HG02938 (cell line): Measurements from ENCODE around the gene BRD3OS.

ENCODE experiments used
- ATAC-seq: cut with Tn5 transposase; IDR thresholded peaks from one replicate; pipeline ENCODE4 v1.9.1; 2021; ENCODE audit warnings: mild to moderate bottlenecking, moderate library complexity; ENCODE audit not compliant: unreplicated experiment

BRD3OS gene

DNA sequence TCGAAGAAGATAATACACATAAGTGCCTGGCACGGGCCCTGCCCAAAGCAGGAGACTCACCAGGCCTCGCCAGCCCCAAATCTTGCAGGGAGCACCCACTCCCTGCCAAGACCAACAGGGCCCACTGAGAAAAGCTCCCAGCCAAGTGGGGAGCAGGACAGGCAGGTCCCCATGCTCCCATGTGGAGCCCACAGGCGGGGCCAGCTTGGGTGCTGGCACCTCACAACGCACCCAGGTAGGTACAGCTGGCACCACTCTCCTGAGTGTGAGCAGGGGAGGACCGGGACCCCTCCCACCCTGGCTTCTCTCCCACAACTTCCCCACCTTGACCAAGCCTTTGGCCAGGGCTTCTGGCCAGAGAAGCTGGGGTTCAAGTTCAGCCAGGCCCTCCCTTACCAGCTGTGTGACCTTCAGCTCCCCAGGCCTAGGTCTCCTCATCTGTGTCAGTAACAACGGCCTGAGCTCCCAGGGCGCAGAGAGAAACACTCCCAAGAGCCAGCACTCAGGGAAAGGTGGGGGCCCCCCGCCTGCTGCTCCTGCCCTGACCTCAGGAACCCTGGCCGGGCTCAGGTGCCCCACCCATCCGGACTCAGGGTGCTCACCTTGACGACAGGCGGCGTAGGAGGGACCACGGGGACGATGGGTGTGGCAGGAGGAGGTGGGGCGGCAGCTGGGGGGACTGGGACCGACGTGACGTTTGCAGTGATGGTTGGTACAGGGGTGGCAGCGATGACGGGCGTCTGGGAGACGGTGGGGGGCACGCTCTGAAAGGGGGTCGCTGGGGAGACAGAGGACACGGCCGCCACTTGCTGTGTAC, 24.7 kb downstream of the BRD3OS start:
- no peak for ATAC-seq

DNA sequence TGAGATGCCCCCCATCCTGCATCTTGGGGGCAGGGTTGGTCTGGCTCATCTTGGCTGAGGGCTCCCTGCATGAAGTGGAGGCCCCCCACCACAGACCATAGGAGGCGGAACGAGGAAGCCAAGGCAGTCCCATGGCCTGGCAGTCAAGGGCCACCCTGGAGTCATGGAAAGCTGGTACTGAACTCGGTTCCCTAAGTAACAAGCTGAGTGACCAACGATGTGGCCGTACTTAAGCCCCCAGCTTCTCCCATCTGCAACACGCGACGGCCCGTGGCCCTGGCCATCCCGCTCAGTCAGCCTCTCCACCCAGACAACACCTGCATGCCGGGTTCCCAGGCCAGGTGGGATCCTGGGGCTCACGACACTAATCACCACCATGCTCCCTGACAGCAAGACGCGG, 25.4 kb downstream of the BRD3OS start:
- no peak for ATAC-seq

DNA sequence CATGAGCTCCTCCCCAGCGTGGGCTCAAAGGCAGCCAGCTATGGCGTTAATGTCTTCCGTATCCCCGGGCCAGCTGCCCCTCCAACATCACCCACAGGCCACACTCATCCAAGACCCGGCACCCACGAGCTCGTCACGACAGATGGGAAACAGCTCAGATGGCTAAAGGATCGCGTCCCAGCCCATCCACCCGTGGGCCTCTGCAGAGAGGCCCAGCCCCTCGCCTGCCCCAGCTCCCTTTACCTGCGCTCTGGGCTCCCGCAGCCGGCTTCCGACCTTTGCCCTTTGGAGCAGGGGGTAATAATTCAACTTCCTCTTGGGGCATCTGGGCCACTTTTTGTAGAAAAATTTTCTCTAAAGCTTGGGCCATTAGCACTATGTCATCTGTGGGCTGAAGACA, 26.0 kb downstream of the BRD3OS start:
- no peak for ATAC-seq

DNA sequence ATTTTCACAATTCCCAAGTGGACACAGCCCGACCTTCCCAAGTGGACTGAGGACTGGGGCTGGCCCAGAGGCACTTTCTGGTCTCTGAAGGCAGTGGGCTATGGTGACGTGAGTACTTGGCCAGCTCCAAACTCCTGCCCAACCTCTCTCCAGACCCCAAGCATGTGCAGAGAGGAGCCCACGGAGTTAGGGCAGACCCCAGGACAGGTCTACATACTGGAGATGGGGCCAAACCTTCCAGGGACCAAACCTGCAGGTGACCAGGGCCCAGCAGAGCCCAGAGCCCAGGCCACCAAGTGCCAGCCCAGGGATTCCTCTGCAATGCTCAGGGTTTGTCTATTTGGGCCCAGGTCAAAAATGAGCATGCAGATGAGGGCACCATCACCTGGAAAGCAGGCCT, 27.2 kb downstream of the BRD3OS start:
- ATAC-seq = no peak

DNA sequence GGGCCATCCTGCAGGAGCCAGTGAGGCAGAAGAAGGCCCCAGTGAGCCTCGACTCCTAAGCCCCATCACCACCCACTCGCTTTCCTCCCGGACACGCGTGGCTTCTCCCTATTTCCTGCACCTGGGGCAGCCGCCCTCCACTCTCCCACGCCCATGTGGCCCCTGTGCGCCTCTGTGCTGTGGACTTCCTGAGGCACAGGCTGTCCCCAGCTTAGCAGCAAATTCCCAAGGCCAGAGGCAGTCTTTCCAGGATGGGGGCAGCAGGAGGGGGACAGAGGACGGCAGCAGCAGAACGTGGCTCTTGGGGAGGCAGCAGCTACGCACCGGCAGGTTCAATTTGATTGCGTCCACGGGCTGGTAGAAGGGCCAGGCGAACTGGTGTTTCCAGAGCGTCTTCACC, 27.7 kb downstream of the BRD3OS start:
- no peak for ATAC-seq

DNA sequence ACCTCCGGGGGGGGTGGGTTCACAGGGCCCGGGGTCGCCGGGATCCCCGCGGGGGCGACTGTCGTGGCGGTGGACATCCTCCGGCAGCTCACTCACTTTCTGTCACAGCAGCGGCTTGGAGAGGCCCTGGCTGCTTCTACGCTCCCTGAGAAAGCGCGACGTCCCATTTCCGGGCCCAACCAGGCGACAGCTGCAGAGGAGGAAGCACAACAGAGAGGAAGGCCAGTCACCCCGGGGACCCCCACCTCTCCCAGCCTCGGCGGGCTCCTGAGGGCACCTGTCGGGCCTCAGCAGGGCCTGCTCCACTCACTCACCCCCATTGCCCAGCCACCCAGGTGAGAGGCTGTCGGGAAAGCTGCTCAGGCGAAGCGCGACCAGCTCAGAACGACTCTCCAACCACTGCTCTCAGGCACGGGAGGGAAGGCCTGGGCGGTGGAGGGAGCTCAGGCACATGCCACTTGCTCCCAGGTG, 28.2 kb downstream of the BRD3OS start:
- ATAC-seq = no peak

DNA sequence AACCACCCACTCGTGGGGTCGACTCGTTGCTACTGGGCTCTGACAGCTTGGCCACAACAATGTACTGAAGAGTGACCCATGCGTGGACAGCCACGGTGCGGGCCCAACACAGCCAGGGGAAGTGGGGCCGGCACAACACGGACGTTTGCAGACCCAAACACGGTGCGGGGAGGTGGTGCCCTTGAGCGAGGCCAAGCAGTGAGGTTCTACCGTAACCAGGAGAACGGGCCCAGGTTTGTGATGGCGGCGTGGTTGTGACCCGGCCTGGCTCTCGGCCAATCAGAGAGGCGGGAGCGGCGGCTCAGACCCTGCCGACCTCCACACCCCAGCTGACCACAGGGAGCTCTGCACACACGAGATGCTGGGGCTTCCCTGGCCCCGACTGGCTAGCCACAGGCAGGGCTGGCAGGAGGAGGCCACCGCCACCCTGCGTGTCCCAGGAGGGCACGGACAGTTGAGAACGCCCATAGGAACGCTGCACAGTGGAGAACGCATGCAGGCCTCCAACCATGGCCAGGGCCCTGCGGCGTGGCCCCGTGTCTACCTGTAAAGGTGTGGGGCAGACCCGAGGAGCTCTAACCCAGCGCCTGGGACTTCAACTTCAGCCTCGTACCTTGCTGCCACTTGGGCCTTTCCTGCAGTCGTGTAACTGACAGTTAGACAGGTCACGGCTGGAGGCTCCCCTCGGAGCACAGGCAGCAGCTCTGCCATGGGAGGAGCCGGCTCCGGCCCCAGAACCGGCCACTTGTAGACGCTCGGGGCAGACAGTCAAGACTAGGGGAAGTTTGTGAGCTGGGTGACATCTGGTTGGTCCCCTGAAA, 28.9 kb downstream of the BRD3OS start:
- ATAC-seq = no peak

DNA sequence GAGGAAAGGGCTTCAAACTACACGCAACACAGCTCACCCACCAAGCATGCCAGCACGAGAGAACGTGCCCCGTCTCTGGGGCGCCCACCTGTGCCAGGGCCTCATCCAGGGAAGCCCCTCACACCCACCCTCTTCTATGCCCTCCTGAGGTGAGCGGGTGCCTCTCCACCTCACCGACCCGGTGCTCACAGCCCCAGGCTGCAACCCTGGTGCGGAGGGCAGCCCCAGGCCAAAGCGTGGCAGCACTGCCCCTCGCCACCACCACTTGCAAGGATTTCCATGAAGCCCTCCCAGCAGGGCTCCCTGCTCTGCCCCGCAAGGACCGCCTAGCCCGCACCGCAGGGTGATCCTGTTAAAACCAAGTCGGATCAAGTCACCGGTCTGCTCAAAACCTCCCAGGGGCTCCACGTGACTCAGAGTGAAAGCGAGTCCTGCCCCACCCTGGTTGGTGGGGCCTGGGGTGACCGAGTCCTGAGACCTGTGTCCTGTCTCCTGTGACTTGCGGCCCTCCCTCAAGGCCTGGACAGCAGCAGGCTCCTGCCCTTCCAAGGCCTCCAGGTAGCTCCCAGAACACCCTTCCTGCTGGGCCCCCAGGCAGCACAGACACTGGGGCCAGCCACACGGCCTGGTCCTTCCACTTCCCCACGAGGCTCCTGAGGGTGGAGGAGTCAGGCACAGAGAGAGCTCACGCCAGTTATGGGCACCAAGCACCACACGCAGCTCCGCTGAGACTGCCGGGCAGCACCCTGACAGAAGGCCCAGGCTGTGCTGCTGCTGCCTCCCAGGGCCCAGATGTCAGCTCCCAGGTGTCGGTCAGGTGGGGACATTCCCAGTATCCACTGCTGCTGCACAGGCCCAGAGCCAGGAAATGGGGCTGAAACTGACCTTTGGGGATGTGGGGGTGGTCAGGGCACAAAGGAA, 29.9 kb downstream of the BRD3OS start:
- no peak for ATAC-seq

DNA sequence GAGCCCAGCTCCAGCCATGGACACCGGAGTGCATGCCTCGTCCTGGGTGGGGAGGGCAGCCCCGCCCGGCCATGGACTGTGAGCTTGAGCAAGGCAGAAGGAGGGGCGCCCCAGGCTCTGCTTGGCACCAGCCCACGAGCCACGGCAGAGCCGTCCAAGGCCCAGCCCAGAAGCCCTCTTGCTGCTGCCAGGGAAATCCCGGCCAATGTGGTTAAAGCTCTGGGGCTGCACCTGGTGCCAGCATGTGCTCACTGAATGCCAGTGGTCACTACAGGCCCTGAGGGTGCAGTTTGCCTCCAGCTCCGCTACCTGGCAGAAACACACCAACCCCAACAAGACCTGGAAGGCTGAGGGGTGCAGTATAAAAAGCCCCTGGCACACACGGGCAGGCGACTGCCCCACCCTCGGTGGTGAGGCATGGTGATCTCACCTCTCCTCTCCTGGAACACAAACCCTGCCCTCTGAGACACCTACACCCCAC, 30.7 kb downstream of the BRD3OS start:
- ATAC-seq = no peak

DNA sequence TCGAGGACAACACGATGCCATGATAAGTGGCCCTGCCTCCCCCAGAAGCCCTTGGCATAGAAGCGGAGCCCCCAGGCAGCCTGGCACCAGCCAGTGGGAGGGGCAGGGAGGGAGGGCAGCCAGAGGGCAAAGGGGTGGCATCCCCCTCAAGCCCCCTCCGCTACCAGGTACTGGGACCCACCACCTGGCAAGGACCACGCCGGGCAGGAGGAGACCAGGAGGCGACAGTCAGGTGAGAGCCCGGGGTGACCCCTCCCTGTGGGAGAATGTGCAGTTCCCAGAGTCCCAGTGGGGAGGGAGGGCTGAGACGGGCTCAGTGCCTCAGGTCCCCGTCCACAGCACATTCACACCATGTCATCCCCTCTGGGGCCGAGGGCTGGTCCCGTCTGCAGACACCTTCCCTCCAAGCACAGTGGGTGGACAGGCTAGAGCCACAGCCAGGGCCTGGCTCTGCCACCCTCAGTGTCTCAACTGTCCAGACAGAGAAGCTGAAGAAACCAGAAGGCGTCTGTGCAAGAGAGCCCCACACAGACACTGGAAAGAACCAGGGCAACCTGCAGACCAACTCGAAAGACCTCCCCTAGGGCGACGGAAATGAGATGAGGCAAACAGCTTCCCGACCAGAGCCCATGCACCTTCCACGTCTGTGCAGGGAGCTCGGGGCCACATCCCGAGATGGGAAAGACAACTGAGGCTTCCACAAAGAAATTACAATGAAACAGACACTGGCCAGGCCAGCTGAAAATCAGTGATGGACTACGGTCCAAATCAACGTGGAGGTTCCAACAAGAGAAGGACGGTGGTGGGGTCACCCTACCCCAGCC, 31.4 kb downstream of the BRD3OS start:
- ATAC-seq = no peak

DNA sequence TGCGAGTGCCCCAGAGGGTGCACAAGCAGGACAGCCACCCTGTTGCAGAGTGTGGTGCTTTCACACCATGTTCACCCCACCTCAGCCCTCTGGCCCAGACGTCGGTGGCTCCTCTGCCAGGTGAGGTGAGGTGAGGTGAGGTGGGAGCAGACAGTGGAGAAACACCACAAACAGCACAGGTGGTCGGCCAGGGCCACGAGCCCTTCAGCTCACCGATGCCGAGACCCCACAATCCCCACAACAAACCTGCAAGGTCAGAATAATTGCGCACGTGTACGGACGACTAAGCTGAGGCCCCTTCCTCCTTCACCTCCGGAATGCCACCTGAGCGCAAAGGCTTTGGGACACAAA, 32.0 kb downstream of the BRD3OS start:
- ATAC-seq = no peak

DNA sequence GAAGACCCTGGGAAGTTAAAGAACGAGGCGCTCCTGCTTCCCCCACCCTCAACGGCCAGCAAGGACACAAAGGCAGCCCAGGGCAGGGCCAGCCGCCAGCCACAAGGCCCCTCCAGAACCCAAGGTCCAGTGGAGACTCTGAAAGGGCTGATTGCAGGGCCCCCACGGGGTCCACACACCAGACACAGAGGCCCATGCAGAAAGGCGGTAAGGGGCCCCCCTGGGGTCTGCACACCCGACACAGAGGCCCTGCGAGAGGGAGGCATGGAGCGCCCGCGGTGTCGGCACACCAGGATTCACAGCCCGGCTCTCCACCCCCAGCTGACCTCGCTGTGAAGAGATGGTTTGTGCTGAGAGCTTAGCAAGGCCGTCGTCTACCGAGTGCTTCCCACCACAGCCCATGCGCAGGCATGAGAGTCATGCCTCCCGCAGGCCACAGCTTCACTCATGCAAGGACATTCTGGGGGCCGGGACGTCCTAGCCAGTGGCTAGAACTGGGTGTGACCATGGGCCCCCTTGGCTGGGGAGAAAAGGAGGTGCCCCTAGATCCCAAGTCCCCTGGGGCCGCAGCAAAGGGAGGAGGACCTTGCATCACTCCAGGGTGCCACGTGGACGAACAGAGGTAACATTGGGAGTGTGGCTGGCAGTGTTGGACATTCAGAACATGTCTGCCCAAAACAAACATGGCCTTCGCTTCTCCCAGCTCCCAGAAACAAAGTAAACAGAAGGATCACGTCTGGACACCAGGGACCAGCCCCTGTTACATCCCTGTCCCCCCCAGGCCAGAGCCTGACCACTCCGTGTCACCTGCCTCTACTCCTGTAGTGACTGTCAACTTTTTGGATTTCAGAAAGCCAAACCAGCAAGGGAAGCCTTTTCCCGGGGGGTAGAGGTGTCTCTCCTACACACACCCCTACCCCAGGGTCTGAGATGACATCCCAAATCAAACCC, 32.7 kb downstream of the BRD3OS start:
- ATAC-seq = no peak

DNA sequence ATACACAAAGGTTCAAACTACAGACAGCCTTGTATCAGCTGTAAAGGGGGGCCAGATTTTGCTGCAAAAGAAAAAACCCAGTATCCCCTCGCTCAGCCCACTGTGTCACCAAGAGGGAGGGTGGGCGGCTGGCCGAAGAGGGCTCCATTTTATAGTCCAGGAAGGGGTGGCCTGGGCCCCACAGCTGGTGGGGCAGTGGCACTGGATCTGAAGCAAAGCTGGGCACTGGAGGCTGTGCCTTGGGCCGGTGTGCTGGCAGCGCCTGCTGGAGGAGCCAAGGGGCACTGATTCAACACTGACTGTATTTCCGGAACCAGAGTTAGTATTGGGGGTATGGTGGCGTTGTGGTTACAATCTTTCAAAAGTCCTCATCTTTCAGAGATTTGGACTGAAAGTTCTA, 33.4 kb downstream of the BRD3OS start:
- ATAC-seq = no peak

DNA sequence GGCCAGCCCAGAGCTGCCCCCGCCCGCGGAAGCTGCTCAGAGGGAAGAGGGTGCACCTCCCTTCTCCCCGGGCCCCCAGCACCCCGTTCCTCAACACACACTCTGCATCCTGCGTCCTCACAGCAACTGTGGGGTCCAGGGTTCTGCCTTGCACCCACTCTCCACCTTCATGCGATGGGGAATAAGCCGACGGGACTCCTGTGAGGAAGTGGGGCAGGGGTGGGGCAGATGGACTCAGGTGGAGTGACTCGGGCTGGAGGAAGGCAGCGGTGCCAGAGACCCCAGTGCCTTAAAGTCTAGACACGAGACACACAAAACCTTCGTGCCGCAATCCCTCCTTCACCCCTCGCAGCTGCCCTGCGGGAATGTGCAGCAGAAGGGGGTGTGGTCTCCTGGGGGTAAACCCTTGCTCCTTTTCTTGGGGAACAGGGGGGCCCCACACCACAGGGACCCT, 33.9 kb downstream of the BRD3OS start:
- no peak for ATAC-seq

DNA sequence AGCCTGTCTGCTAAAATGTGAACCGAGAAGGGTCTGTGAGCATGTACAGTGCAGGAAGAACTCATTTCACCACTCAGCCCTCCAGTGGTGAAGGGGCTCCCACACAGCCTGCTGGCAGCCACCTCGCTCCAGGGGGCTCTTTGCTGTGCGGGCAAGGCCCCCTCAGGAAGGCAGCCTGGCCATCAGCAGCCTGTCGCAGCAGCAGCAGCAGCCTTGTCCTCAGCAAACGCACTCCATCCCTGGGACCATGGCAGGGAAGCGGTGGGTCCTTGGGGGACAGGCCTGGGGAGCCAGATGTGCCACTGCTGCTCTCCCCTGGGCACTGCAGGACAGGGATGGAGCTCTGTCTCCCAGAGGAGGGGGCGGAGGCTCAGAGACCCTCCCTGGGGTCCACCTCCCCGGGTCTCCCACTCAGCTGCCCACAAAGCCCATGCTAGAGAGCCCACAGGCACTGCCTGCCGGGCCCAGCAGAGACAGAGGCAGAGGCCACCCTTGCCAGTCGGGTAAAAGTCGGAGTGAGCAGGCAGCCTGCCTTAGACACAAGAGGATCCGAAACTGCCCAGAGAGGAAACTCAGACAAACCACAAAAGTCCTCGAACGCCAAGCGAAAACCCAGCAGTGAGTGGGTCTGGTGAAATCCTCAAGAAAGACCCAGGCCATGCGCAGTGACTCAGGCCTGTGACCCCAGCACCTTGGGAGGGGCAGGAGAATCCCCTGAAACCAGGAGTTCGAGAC, 34.5 kb downstream of the BRD3OS start:
- ATAC-seq = no peak

DNA sequence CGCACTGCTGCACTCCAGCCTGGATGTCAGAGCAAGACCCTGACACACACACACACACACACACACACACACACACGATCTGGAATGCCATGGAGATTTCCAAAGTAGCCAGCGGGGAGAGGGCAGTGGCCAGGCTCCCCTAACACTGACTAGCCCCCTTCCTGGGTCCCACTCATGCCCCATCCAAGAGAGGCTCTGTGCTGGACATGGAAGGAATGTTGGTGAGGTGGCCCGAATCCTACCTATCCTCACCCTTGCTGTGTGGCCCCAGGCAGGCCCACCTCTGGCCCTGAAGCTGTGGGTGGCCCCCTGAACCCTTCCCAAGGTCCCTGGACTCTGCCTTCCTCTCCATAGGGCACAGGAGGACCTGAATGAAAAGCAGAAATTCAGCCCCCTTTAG, 35.3 kb downstream of the BRD3OS start:
- ATAC-seq = no peak

DNA sequence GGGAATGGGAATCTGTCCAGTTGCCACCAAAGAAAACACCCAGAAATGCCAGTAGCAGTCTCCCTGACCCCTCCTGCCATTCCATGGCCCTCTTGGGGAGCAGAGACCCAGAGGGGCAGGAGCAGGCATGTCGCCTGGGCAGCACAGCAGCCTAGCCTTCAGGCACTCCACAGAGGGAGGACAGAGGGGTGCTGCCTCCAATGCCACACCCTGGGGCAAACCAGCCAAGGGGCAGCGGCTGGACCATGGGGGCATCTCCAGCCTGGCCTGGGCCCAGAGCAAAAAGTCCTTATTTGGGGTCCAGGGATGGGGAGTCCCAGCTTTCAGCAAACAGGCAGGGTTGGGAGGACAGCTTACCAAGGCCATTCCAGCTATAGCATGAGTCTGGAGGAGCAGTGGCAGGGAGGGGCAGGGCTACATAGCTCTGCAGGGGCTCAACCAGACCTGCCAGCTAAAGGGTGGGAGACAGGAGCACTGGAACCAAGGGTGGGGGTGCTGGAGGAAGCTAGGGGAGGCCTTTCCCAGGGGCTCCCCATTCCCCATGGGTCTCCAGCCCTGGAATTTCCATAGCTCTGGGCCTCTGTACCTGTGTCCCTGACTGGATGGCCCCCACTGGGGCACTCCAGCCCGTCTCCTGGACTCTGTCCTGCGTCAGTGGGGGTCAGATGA, 35.9 kb downstream of the BRD3OS start:
- no peak for ATAC-seq
